GM18858 (cell line): ENCODE data around the gene BANF1.
A peak's percentile ranks its signal among the peaks of the same experiment; 100 is the strongest.

Experiments
- ATAC-seq: cut with Tn5 transposase; IDR thresholded peaks from one replicate; pipeline ENCODE4 v1.9.1; 2021; ENCODE audit not compliant: unreplicated experiment

BANF1 gene, protein sequence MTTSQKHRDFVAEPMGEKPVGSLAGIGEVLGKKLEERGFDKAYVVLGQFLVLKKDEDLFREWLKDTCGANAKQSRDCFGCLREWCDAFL

DNA sequence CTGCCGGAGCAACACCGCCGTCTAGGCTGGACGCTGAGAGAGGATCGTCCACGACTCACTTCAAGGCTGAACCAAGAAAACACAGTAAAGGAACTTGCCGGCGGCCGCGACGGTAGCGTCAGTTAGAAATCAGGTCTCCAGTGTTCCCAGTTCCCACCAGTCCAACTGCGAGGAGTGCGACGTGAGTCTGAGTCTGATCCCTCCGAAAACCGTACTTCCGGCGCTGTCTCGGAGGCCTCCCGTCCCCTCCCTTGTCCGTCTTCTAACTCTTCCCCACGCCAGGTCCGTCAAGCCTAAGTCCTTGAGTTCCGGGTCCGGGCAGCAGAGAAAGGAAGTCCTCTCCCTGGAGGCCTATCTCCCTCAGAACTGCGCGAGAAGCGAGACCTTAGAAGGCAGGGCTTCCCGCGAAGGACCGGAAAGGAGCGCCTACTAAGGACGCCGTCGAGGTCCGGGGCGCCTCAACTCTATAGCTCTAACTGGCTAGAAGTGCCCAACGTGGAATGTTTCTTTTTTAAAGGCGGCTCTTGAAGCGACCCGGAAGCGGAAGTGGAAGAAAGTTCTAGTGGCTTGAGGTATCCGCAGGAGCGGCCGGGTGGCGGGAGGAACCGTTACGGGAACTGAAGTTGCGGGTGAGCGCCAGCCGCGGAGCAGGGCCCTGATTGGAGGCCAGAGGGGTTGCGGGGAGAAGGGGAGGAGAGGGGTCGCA is at the start of gene BANF1, which contains the start of gene EIF1AD:
BANF1 (plus strand) TSS at position 562 of the 706 bp plus-strand sequence. CDS start 748 bp downstream, outside the sequence.
EIF1AD (minus strand) TSS at position 216 of the 706 bp plus-strand sequence. CDS start 1,768 bp downstream, outside the sequence.
- ATAC-seq, result peak; percentile 70

DNA sequence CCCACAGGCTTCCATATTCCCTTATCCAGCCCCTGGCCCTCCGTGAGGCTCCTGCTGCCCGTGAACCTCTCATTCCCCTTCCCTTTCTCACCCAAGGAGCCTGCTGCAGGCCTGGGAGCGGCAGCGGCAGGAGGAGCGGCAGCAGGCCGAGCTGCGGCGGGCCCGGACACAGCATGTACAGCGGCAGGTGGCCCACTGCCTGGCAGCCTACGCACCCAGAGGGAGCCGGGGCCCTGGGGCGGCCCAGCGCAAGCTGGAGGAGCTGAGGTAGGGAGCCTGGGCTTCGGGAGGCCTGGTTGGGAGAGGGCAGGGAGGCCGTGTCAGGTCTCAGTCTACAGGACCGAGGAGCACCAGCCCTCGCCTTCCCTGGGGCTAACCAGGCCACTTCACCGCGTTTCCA is 48.8 kb upstream of the BANF1 start:
- ATAC-seq, result no peak

DNA sequence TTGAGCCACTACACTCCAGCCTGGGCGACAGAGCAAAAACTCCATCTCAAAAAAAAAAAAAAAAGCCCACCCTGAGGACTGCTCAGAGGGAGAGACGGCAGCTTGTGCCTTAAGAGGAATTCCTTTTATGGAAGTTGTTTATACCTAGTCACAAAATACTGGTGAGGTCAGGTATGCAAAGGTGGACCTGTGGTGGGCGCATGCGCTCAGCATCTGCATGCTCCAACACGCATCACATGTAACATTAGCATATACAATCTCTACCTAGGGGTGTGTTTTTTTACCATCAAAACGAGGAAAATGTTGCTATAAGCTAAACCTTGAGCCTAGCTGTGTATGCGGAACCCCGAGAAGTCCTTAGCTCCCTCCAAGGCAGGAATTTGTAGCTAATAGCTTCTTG is 47.5 kb upstream of the BANF1 start:
- ATAC-seq, result no peak

DNA sequence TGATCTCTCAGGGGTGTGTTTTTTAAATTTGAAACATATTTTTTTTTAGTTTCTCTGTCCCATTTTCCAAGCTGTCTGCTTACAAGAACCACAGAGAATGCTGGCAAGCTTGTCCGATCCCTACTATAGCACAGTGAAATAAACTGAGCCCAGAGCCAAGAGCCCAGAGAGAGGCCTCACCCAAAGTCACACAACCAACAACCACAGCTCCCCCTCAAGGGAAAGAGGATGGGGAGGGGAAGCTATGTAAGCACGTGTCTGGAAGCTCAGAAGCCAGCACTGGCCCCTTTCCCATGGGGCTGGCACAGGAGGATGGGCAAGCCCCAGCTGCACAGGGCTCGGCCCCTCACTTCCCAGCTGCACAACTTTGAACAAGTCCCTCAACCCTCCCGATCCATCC is 44.0 kb upstream of the BANF1 start:
- ATAC-seq, result no peak

DNA sequence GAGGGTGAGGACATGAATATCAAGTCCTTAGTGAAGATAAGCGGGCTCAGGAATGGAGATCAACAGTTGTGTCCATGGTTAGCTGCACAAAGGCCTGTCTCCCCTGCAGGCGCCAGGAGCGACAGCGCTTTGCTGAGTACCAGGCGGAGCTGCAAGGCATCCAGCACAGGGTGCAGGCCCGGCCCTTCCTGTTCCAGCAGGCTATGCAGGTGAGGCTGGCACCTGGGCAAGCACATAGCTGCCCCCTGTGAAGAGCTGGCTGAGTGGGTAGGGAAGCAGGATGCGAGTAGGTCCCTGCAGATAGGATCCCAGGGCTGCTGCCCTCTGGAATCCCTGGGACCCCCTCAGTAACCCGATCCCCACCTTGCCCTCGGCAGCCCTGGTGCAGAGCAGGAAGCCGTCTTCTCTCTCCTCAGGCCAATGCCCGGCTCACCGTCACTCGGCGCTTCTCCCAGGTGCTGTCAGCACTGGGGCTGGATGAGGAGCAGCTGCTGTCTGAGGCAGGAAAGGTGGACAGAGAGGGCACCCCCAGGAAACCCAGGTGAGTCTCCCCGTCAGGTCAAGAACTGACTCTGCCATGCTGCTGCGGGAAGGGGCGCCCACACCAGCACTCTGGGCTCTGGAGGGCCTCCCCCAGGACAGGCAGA is 43.4 kb upstream of the BANF1 start:
- no peak for ATAC-seq

DNA sequence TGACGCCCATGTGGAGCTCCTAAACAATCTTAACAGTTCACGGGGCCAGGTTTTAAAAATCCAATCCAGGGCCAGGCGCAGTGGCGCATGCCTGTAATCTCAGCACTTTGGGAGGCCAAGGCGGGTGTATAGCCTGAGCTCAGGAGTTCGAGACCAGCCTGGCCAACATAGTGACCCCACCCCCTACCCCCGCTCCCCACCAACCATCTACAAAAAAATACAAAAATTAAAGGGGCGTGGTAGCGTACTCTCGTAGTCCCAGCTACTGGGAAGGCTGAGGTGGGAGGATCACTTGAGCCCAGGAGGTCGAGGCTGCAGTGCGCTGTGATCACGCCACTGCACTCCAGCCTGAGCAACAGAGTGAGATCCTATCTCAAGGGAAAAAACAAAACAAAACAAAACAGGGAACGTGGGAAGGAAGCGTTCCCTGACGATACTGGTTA is 41.5 kb upstream of the BANF1 start:
- ATAC-seq, result no peak

DNA sequence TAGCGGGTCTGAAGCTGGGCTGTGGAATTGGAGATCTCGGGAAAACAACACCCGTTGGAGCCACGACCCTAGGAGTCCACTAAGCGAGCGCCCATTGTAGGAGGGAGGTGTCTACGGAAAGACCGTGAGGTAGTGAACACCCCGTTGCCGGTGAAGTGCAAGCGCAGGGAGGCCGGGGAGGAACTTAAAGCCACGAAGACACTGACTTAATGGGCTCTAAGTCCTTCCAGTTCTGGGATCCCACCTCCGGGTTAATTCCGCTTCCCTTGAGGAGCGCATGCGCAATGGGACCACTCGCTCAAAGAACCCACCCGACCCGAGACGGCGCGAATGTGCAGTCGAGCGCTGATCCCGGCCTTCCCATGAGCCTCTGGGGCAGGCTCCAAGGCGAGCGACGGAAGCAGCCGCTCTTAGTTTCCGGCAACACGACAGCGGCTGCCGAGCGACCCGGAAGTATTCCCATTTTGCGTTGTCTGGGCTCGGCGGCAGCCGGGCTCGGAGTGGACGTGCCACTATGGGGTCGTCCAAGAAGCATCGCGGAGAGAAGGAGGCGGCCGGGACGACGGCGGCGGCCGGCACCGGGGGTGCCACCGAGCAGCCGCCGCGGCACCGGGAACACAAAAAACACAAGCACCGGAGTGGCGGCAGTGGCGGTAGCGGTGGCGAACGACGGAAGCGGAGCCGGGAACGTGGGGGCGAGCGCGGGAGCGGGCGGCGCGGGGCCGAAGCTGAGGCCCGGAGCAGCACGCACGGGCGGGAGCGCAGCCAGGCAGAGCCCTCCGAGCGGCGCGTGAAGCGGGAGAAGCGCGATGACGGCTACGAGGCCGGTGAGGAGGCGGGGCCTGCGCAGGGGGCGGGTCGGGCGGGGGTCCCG is 40.8 kb upstream of the BANF1 start, which contains the start of gene SART1:
SART1 (plus strand) TSS at position 468 of the 874 bp plus-strand sequence; CDS start at position 515, 47 bp downstream.
- peak; percentile 72 for ATAC-seq

DNA sequence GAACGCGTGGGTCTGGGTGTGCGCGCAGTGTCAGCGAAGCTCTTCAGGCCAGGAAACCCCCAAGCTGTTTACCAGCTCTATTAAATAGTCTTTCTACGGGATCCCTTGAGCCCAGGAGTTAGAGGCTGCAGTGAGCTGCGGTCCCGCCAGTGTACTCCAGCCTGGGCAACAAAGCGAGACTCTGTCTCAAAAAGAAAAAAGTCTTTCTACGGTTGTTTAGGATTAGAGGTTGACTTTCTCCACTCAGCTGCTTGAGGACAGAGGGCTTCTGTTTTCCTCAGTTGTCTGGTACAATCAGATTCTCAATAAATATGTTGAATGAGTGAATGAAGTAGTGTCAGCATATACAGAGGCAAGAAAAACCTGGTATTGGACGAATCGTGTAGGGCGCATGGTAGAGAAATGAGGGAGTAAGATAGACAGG is 40.1 kb upstream of the BANF1 start:
- no peak for ATAC-seq

DNA sequence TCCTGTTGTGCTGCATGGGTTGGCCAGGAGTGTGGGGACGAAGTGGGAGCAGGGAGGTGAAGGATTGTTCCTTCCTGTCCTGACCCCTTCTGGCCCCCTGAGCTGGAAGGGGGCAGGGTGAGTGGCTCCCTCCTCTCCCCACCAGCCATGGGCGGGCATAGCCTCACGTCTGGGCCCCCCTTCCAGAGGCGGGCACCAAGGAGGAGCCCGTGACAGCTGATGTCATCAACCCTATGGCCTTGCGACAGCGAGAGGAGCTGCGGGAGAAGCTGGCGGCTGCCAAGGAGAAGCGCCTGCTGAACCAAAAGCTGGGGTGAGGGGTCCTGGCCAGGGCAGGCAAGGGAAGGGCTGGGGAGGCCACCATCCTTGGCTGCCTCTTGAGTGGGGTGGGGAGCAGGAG is 37.4 kb upstream of the BANF1 start:
- no peak for ATAC-seq

DNA sequence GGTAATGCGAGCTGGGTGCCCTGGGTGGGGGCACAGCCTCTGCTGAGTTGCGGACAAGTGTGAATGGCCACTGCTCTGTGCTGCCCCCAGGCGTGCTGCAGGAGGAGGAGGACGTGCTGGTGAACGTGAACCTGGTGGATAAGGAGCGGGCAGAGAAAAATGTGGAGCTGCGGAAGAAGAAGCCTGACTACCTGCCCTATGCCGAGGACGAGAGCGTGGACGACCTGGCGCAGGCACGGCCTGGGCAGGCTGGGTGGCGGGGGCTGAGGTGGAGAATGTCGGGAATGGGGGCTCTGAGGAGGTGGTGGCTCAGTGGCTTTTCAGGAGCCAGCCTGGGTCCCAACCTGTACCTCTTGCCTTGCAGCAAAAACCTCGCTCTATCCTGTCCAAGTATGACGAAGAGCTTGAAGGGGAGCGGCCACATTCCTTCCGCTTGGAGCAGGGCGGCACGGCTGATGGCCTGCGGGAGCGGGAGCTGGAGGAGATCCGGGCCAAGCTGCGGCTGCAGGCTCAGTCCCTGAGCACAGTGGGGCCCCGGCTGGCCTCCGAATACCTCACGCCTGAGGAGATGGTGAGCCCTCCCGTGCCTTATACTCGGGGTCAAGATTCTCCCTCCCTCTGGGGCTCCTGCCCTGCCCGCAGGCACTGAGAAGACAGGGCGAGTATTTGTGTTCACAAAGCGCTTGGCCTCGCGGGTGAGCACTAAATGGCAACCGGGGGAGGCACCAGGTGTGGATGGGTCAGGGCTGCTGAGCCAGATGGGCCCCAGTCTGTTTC is 36.1 kb upstream of the BANF1 start:
- ATAC-seq, result no peak

DNA sequence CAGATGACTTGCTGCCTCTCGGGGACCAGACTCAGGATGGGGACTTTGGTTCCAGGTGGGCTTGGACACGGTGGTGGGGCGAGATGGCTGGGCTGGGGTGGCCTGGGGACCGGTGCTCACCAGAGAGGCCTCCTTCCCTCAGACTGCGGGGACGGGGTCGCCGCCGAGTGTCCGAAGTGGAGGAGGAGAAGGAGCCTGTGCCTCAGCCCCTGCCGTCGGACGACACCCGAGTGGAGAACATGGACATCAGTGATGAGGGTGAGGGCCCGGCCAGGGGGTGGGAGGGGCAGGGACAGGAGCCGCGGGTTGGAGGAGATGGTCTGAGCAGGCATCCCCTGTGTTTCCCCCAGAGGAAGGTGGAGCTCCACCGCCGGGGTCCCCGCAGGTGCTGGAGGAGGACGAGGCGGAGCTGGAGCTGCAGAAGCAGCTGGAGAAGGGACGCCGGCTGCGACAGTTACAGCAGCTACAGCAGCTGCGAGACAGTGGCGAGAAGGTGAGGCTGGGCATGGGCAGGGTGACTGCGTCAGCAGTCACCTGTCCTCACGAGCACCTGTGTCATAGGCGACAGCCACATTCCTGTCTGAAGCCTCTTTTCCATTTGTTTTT is 34.9 kb upstream of the BANF1 start:
- no peak for ATAC-seq

DNA sequence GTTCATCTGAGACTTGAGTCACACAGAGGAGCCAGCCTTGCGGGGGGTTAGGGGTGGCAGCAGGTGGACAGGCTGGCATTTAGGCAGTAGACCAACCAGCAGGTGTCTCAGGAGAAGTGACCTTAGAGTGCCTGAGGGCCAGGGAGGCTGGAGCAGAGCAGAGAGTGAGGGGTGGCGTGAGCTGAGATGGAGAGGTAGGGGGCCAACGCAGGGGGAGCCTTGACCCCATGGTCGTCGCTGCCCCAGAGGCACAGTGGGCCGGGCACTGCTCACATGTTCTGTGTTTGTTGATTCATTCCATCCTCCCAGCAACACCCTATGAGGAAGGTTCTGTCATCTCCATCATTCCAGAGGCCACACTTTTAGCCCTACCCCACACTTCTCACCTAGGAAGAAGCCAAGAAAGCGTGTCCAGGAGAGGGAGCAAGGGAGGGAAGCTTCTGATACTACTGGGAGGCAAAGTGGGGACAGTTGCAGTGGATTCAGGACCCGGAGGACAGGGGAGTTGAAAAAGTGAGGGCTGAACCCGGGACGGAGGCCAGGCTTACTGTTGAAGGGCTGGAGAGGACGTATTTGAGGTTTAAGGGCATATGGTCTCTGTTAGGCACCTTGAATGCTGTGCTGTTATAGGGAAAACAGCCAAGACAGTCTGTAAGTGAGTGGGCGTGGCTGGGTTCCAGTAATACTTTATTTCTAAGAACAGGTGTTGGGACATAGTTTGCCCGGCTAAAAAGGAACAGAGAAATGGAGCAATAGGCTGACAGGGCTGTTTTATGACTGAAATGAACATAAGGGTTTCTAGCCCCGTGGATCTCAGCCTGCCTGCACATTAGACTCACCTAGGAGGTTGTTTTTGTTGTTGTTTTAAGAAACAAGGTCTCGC is 33.5 kb upstream of the BANF1 start:
- no peak for ATAC-seq

DNA sequence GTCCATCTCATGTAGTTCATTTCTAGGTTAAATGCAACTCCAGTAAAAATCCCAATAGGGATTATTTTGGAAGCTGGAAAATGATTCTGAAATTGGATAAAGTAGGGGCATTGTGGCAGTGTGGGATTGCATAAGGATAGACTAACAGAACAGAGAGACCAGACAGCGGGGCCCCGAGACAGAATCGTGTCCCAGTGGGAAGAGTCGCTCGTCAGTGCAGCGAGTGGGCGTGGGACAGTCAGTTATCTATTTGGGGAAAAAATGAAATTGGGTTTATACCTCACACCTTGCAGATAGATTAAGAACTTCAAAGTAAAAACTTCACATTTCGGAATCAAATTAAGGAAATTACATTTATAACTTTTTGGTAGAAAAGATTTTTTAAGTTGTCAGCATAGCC is 30.2 kb upstream of the BANF1 start:
- no peak for ATAC-seq

DNA sequence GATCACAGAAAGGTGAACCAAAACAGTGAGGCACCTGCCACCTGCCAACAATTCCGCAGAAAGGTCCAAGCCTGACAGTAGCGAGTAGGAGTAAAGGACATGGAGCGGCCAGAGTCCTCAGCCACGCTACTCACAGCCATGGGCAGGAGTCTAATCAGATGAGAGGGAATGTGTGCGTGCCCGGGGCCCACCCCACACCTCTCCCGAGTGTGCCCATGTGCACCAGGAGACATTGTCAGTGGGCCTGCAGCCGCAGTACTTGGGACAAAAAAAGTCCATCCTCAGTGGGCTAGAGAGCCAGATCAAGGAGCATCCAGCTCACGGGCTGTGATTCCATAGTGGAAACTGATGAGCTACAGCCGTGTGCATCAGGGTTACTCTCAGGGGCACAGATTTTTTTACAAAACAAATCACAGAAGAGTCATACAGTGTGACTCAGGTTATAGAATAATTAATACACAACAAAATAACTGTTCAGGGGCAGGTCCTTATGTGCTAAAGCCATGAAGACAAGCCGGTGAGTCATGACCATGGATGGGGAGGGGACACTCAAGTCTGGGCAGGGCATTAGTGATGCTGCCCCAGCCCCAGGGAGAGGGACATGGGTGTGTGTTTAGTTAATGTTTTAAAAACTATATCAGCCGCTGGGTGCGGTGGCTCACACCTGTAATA is 28.7 kb upstream of the BANF1 start:
- ATAC-seq, result no peak

DNA sequence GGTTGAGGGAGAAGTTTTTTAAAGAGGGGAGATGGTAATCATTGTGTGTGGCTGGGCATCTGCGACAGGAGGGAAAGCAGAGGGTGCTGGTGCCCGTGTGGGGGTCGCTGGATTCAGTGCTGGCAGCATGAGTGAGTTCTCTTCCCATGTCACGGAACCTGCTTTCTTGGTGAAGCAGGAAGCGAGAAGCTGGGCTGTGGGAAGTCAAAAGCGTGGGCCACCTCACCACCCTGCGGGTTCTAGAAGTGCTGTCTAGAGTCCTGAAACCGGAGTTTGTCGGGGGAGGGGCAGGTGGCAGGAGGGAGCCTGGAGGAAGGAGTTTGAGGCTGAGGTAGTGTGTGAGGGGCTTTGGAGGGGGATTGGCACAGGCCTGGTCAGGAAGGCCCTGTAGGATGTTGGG is 26.5 kb upstream of the BANF1 start:
- ATAC-seq, result no peak

DNA sequence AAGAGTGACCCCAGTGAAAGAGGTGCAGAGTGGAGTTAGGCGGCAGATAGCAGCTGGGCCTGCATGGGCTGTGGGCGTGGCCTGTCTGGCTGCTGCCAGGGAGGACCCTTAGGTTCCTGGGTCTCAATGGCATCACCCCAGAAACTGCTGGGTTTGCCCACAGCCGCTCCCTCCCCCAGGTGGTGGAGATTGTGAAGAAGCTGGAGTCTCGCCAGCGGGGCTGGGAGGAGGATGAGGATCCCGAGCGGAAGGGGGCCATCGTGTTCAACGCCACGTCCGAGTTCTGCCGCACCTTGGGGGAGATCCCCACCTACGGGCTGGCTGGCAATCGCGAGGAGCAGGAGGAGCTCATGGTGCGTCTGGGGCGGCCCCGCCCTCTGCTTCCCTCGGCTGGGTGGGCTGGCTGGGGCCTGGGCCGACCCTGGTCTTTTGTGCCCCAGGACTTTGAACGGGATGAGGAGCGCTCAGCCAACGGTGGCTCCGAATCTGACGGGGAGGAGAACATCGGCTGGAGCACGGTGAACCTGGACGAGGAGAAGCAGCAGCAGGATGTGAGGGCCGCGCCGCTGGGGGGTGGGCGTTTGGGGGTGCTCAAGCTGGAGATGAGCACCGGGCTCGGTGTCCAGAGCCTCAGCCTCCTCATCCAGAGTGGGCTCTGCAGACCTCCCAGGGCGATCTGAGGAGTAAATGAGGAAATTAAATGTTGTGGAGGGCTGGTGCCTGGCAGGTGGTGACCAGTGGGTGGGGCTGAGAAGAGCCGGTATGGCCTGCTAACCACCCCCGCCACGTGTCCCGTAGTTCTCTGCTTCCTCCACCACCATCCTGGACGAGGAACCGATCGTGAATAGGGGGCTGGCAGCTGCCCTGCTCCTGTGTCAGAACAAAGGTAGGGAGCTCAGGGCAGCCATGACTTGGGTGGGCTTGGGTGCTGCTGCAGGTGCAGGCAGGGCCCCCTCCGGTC is 25.8 kb upstream of the BANF1 start:
- no peak for ATAC-seq

DNA sequence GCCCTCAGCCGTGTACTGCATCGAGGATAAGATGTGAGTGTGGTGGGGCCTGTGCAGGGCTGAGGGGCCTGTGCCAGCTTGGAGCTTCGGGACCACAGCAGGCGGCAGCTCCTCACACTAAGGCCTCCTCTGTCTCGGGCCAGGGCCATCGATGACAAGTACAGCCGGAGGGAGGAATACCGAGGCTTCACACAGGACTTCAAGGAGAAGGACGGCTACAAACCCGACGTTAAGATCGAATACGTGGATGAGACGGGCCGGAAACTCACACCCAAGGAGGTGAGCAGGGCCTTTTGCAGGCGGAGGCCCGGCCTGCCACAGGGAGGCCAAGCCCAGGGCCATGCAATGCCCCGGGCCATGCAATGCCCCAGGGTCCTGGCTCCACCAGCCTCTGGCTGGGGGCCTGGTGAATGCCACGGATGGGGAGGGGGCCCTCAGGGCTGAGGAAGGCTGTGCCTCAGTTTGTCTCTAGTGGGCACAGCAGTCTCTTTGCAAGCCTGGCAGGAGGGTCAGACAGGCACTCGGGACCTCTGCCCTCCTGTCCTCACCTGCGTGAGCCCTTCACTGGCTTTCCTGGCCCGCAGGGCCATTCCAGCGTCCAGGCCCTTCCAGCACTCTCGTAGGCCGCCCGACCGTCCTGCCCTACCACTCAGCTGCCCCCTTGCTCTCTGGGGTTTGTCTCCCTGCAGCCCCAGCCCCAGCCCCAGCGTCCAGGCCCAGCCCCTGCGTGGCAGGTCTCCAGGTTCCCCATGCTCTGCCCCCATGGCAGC is 24.5 kb upstream of the BANF1 start:
- ATAC-seq, result no peak
